Caco-2 (cell line): ENCODE results near the gene SPSB4. TPM values are rescaled to one million over a fixed set of nuclear protein-coding genes. Genes with fewer than 3 reads are reported as not detected.

ENCODE experiments used
- BruUV-seq: library from RNA; stranded (reverse); fragments of 400-500 nt; replicated peaks from 2 replicates; lab custom pipeline; 2021; lab: Mats Ljungman, UMichigan
- CTCF ChIA-PET: fragments of 300-600 bp; sonication (Branson Sonifier 250); formaldehyde crosslinking; loops from one replicate; lab custom pipeline; 2022; ENCODE audit warnings: antibody characterized with exemption; lab: Charles Lee
- POLR2A ChIA-PET: fragments of 300-600 bp; sonication (Branson Sonifier 250); formaldehyde crosslinking; loops from one replicate; lab custom pipeline; 2022; ENCODE audit warnings: antibody characterized with exemption; lab: Charles Lee
- DNase-seq, 2 experiments: peaks; one replicate each; pipeline versions ENCODE4 v3.0.0 to v3.0.0-alpha.2; 2020 to 2022
- H3K27me3 ChIP-seq: replicated peaks from 2 replicates; pipeline ENCODE4 v1.6.0; 2011; ENCODE audit warnings: low read length; ENCODE audit not compliant: control insufficient read depth, insufficient read depth
- H3K36me3 ChIP-seq: 2 replicates; pipeline ENCODE4 v1.5.1; 2011; ENCODE audit warnings: low read length; ENCODE audit not compliant: control insufficient read depth, insufficient read depth
- H3K4me1 ChIP-seq: fragments of 250-450 bp; sonication (Bioruptor Pico); 2 replicates; pipeline ENCODE4 v1.5.1; 2020; ENCODE audit warnings: mild to moderate bottlenecking
- H3K4me3 ChIP-seq: 2 replicates; pipeline ENCODE4 v1.5.1; 2011; ENCODE audit warnings: low read depth, mild to moderate bottlenecking, control low read depth, low read length
- H3K9me3 ChIP-seq: fragments of 250-450 bp; sonication (Bioruptor Pico); 2 replicates; pipeline ENCODE4 v1.5.1; 2020; ENCODE audit warnings: mild to moderate bottlenecking, moderate library complexity
- H3K27ac Mint-ChIP-seq: one replicate; pipeline ENCODE4 v1.8.0; 2022; ENCODE audit warnings: mixed read lengths; ENCODE audit not compliant: unreplicated experiment
- H3K27me3 Mint-ChIP-seq: one replicate; pipeline ENCODE4 v1.8.0; 2022; ENCODE audit warnings: mixed read lengths; ENCODE audit not compliant: insufficient read depth, unreplicated experiment
- H3K36me3 Mint-ChIP-seq: one replicate; pipeline ENCODE4 v1.8.0; 2022; ENCODE audit warnings: mild to moderate bottlenecking, mixed read lengths; ENCODE audit not compliant: insufficient read depth, unreplicated experiment
- H3K4me1 Mint-ChIP-seq: one replicate; pipeline ENCODE4 v1.8.0; 2022; ENCODE audit warnings: low read depth, mixed read lengths; ENCODE audit not compliant: unreplicated experiment
- H3K4me3 Mint-ChIP-seq: one replicate; pipeline ENCODE4 v1.8.0; 2022; ENCODE audit warnings: mild to moderate bottlenecking, moderate library complexity, mixed read lengths; ENCODE audit not compliant: unreplicated experiment
- H3K9me3 Mint-ChIP-seq: one replicate; pipeline ENCODE4 v1.8.0; 2022; ENCODE audit warnings: mixed read lengths; ENCODE audit not compliant: unreplicated experiment
- CTCF ChIP-seq, 2 experiments: fragments of 200-600 bp in 1 of 2; IDR thresholded peaks; 1 replicate in 1 of 2; 2 replicates in 1 of 2; pipeline versions ENCODE4 v1.5.1 to v1.8.0; 2011 to 2022; ENCODE audit warnings: antibody characterized with exemption in 1 of 2, control low read depth in 1 of 2, inconsistent platforms in 1 of 2, low read depth in 1 of 2, low read length in 1 of 2, mild to moderate bottlenecking in 1 of 2, moderate library complexity in 1 of 2; ENCODE audit not compliant: insufficient read depth in 1 of 2, severe bottlenecking in 1 of 2, unreplicated experiment in 1 of 2
- intact Hi-C: fragments of 100-400 bp; cut with micrococcal nuclease; formaldehyde crosslinking; loops from one replicate; pipeline ENCODE4 v1.10.0; 2022; ENCODE audit not compliant: unreplicated experiment
- total RNA-seq: library from RNA; stranded (reverse); gene quantifications from 2 replicates; pipeline ENCODE4 v1.2.3, GENCODE V29; 2022

SPSB4 gene
- total RNA-seq, 1 experiment from 2014 or later = not detected

GRCh38 chr3:141020143-141020830 lies 30.9 kb upstream of the SPSB4 start:
- Mint-ChIP-seq H3K27ac (no peak overlapping the region), H3K4me3 (no peak overlapping the region), H3K9me3 (no peaks in the 10 kb centered on the region), H3K36me3 (no peaks in the 10 kb centered on the region), H3K4me1 (no peaks in the 10 kb centered on the region), H3K27me3 (peaks cover under 1% of the 10 kb centered on the region)
- Histone ChIP-seq H3K4me1 (no peaks in the 10 kb centered on the region), H3K27me3 (no peaks in the 10 kb centered on the region), H3K9me3 (no peaks in the 10 kb centered on the region), H3K4me3 (no peak overlapping the region), H3K36me3 (no peaks in the 10 kb centered on the region)
- POLR2A ChIA-PET = no interaction called here
- no peak for DNase-seq
- no TSS peak for BruUV-seq
- CTCF ChIA-PET = no interaction called here
- TF ChIP-seq CTCF (IDR thresholded peaks at IDR 0.05; ENCODE audit: insufficient read depth in 1 of 2, low read depth in 1 of 2, low read length in 1 of 2, severe bottlenecking in 1 of 2, unreplicated experiment in 1 of 2) = no peak
- intact Hi-C loops = no loop called here

GRCh38 chr3:141021261-141021660 lies 29.9 kb upstream of the SPSB4 start:
- no peak for TF ChIP-seq CTCF (IDR thresholded peaks at IDR 0.05; ENCODE audit: insufficient read depth in 1 of 2, low read depth in 1 of 2, low read length in 1 of 2, severe bottlenecking in 1 of 2, unreplicated experiment in 1 of 2)
- H3K4me3 Mint-ChIP-seq = no peak overlapping the region
- H3K27ac Mint-ChIP-seq = no peak overlapping the region

GRCh38 chr3:141030296-141030695 lies 20.9 kb upstream of the SPSB4 start:
- Mint-ChIP-seq H3K4me1 (no peaks in the 10 kb centered on the region), H3K4me3 (no peak overlapping the region), H3K9me3 (no peaks in the 10 kb centered on the region), H3K36me3 (no peaks in the 10 kb centered on the region), H3K27ac (no peak overlapping the region), H3K27me3 (peaks cover 8% of the 10 kb centered on the region)
- H3K4me1 ChIP-seq = no peaks in the 10 kb centered on the region
- no peaks in the 10 kb centered on the region for H3K27me3 ChIP-seq
- BruUV-seq = no TSS peak
- no peak for TF ChIP-seq CTCF (IDR thresholded peaks at IDR 0.05; ENCODE audit: insufficient read depth in 1 of 2, low read depth in 1 of 2, low read length in 1 of 2, severe bottlenecking in 1 of 2, unreplicated experiment in 1 of 2)
- no peak for DNase-seq
- H3K4me3 ChIP-seq = no peak overlapping the region
- POLR2A ChIA-PET = no interaction called here
- no peaks in the 10 kb centered on the region for H3K9me3 ChIP-seq
- H3K36me3 ChIP-seq = no peaks in the 10 kb centered on the region
- CTCF ChIA-PET = no interaction called here
- intact Hi-C loops = no loop called here

More at GRCh38 chr3:141021261-141021660, 29.9 kb upstream of the SPSB4 start:
- Mint-ChIP-seq H3K27me3 (peaks cover 4% of the 10 kb centered on the region), H3K36me3 (no peaks in the 10 kb centered on the region), H3K9me3 (no peaks in the 10 kb centered on the region), H3K4me1 (no peaks in the 10 kb centered on the region)
- POLR2A ChIA-PET = no interaction called here
- BruUV-seq = no TSS peak
- CTCF ChIA-PET = no interaction called here
- no peaks in the 10 kb centered on the region for H3K4me1 ChIP-seq
- H3K9me3 ChIP-seq = no peaks in the 10 kb centered on the region
- no peaks in the 10 kb centered on the region for H3K36me3 ChIP-seq
- no peak for DNase-seq
- H3K4me3 ChIP-seq = no peak overlapping the region
- H3K27me3 ChIP-seq = no peaks in the 10 kb centered on the region
- intact Hi-C loops = no loop called here
